Lung (tissue), 12 donors: ENCODE results near the gene NKAIN2. TPM values are rescaled to one million over a fixed set of nuclear protein-coding genes. Genes with fewer than 3 reads are reported as not detected.
A peak's percentile ranks its signal among the peaks of the same experiment; 100 is the strongest.

Experiments
- ATAC-seq: fragments of 200-7000 bp; cut with Tn5 transposase; one replicate; pipeline ENCODE4 v1.9.1; 2020; ENCODE audit warnings: moderate number of reproducible peaks; ENCODE audit not compliant: insufficient read depth, low FRiP score
- DNase-seq, 3 donors: peaks; one replicate each; pipeline ENCODE4 v3.0.0-alpha.2; 2013 to 2017
- H3K27ac ChIP-seq, 2 donors: one replicate each; pipeline ENCODE4 v1.5.1; 2013; ENCODE audit warnings: mild to moderate bottlenecking in 2 of 2, moderate library complexity in 2 of 2, control low read depth in 1 of 2, inconsistent platforms in 1 of 2, low read depth in 1 of 2, low read length in 1 of 2
- H3K27me3 ChIP-seq, 3 donors: one replicate each; pipeline ENCODE4 v1.5.1; 2013; ENCODE audit warnings: low read length in 2 of 3; ENCODE audit not compliant: control insufficient read depth in 3 of 3, insufficient read depth in 3 of 3
- H3K36me3 ChIP-seq, 4 donors: one replicate each; pipeline ENCODE4 v1.5.1; 2013; ENCODE audit warnings: low read length in 4 of 4, mild to moderate bottlenecking in 1 of 4, moderate library complexity in 1 of 4; ENCODE audit not compliant: control insufficient read depth in 4 of 4, insufficient read depth in 4 of 4
- H3K4me1 ChIP-seq, 5 donors: one replicate each; pipeline ENCODE4 v1.5.1; 2013; ENCODE audit warnings: low read length in 5 of 5, mild to moderate bottlenecking in 2 of 5, moderate library complexity in 1 of 5; ENCODE audit not compliant: control insufficient read depth in 5 of 5, insufficient read depth in 5 of 5
- H3K4me3 ChIP-seq: one replicate; pipeline ENCODE4 v1.5.1; 2013; ENCODE audit warnings: mild to moderate bottlenecking, control low read depth, moderate library complexity
- H3K9ac ChIP-seq, 2 donors: one replicate each; pipeline ENCODE4 v1.5.1; 2013; ENCODE audit warnings: low read length in 2 of 2, control low read depth in 1 of 2; ENCODE audit not compliant: insufficient read depth in 1 of 2
- H3K9me3 ChIP-seq, 4 donors: one replicate each; pipeline ENCODE4 v1.5.1; 2013; ENCODE audit warnings: low read length in 3 of 4, mild to moderate bottlenecking in 1 of 4, moderate library complexity in 1 of 4; ENCODE audit not compliant: control insufficient read depth in 4 of 4, insufficient read depth in 3 of 4
- WGBS, 2 donors: extraction: QIAGEN DNeasy Blood & Tissue Kit; methylation state at CpG; one replicate each; pipeline ENCODE4 v1.1.7; 2013; 5-methylcytosine and 5-hydroxymethylcytosine counted together
- polyA plus RNA-seq, 2 donors: library from polyadenylated mRNA; stranded (reverse); fragments of 200-250 nt; gene quantifications; one replicate each; pipeline ENCODE4 v1.2.1, GENCODE V29; 2013
- total RNA-seq, 2 donors: library from RNA; depleted of rRNA in 1 of 2; stranded (reverse); fragments of >200 nt in 1 of 2; gene quantifications; one replicate each; pipeline ENCODE4 v1.2.1, GENCODE V29; 2014 to 2021
- TF ChIP-seq, protein P1 (sequence below): IDR thresholded peaks from 2 replicates; pipeline ENCODE4 v1.5.1; 2012; ENCODE audit warnings: mild to moderate bottlenecking; ENCODE audit errors: control extremely low read depth, extremely low read depth
- donor health status: control.
- donor health status: control.
- donor health status: Bipolar disorder and iron deficiency.
- donor health status: healthy.
- donor health status: DM: yes; HTN: yes; CAD: no.

Gene NKAIN2
- total and polyA plus RNA-seq, 4 donors, result 0.01 to 4.4 TPM; not detected in 2

DNA sequence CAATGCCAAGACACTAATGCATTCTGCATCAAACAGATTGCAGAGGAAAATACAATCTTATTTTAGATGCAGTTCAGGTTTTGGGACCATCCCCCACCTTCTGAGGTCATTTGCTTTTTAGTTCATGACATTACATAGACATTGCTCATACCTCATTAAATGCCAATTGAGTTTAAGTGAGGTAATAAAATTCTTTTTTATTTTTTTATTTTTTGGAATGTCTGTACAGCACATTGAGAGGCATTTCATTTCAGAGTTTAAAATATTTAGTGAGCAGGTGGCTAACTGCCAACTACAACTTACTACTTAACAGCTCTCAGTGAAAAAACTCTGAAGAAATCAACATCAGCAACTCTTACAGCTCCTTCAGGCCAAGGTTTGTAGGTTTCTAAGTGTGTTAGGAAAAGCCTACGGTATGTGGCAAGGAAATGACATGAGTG is 676.3 kb downstream of the NKAIN2 start:
- Histone ChIP-seq H3K36me3 (no peaks in the 10 kb centered on the region), H3K9ac (no peak overlapping the region), H3K27me3 (no peaks in the 10 kb centered on the region), H3K4me3 (no peak overlapping the region), H3K4me1 (peaks cover 0 to 15% (median 0%) of the 10 kb centered on the region in 5 donors), H3K9me3 (no peaks in the 10 kb centered on the region), H3K27ac (no peak overlapping the region)
- ATAC-seq (peak; percentile 34), DNase-seq (peak in 2 of 3 donors; percentile 56 to 82)
- TF ChIP-seq, protein P1, sequence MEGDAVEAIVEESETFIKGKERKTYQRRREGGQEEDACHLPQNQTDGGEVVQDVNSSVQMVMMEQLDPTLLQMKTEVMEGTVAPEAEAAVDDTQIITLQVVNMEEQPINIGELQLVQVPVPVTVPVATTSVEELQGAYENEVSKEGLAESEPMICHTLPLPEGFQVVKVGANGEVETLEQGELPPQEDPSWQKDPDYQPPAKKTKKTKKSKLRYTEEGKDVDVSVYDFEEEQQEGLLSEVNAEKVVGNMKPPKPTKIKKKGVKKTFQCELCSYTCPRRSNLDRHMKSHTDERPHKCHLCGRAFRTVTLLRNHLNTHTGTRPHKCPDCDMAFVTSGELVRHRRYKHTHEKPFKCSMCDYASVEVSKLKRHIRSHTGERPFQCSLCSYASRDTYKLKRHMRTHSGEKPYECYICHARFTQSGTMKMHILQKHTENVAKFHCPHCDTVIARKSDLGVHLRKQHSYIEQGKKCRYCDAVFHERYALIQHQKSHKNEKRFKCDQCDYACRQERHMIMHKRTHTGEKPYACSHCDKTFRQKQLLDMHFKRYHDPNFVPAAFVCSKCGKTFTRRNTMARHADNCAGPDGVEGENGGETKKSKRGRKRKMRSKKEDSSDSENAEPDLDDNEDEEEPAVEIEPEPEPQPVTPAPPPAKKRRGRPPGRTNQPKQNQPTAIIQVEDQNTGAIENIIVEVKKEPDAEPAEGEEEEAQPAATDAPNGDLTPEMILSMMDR, result no peak
- WGBS, 2 donors, result 35 to 80% methylated on average over 1 of the region's 1 CpG

GRCh38 chr6:124482071-124482491 is 678.4 kb downstream of the NKAIN2 start:
- Histone ChIP-seq H3K9me3 (no peaks in the 10 kb centered on the region), H3K27ac (no peak overlapping the region), H3K4me1 (peaks cover 0 to 16% (median 0%) of the 10 kb centered on the region in 5 donors), H3K9ac (no peak overlapping the region), H3K4me3 (no peak overlapping the region), H3K36me3 (no peaks in the 10 kb centered on the region), H3K27me3 (no peaks in the 10 kb centered on the region)
- DNase-seq (no peak), ATAC-seq (no peak)
- TF ChIP-seq, protein P1, result no peak
- WGBS, 2 donors, result 36 to 55% methylated on average over 1 of the region's 1 CpG

- no peaks in the 10 kb centered on the region for H3K36me3 ChIP-seq
- no peak for DNase-seq
- no peak overlapping the region for H3K4me3 ChIP-seq
- H3K4me1 ChIP-seq, result peaks cover 0 to 7% (median 0%) of the 10 kb centered on the region in 5 donors
- TF ChIP-seq, protein P1, result no peak
- H3K27ac ChIP-seq, result no peak overlapping the region
- no peaks in the 10 kb centered on the region for H3K27me3 ChIP-seq
- no peak for ATAC-seq
- WGBS, 2 donors, result 78 to 89% methylated on average over 4 of the region's 4 CpGs
- H3K9ac ChIP-seq, result no peak overlapping the region
- H3K9me3 ChIP-seq, result no peaks in the 10 kb centered on the region
These were observed 684.2 kb downstream of the NKAIN2 start for GRCh38 chr6:124487623-124488431.
